ENCODE data around the gene THTPA. TPM values are rescaled to one million over a fixed set of nuclear protein-coding genes. Genes with fewer than 3 reads are reported as not detected.

The THTPA gene
- total and polyA plus RNA-seq, 2 of the 13 experiments (the other 11 are each of a cell fraction or from before 2014, with no cell fraction given) = 7.4 to 8.7 TPM

GRCh38 chr14:23520899-23521533, 35.1 kb upstream of the THTPA start:
- intact Hi-C loops (cut with micrococcal nuclease; ENCODE audit: unreplicated experiment) (no loop called here), in situ Hi-C loops (cut with HindIII; ENCODE audit: extremely low pct_ligation_motif_present, low pct_unique_long_range_greater_than_20kb) (no loop called here)
- ATAC-seq (no peak), DNase-seq (ENCODE audit: low spot score) (no peak), FAIRE-seq (no peak)
- WGBS (ENCODE audit: low lambda C conversion rate) = 91% methylated on average over 14 of the region's 14 CpGs
- Histone ChIP-seq H3K4me3 (replicated peaks in 1 of 3; ENCODE audit: insufficient read depth in 1 of 3, low read depth in 2 of 3, low read length in 3 of 3) (no peak overlapping the region), H3K9ac (ENCODE audit: insufficient read depth, low read depth, low read length) (no peak overlapping the region), H4K20me1 (ENCODE audit: insufficient read depth, low read length) (no peaks in the 10 kb centered on the region), H3K27ac (ENCODE audit: extremely low read length, insufficient read depth, low read length) (no peak overlapping the region), H3K4me2 (ENCODE audit: low read depth, low read length) (no peak overlapping the region), H2AFZ (ENCODE audit: low read length) (no peak overlapping the region), H3K79me2 (ENCODE audit: insufficient read depth, low read length) (no peaks in the 10 kb centered on the region), H3K9me3 (ENCODE audit: low read length) (no peaks in the 10 kb centered on the region), H3K27me3 (ENCODE audit: control insufficient read depth in 1 of 2, insufficient read depth in 2 of 2, low read length in 2 of 2) (no peaks in the 10 kb centered on the region), H3K36me3 (replicated peaks in 1 of 2; ENCODE audit: control insufficient read depth in 1 of 2, insufficient read depth in 2 of 2, low read length in 2 of 2) (peaks cover 2 to 6% of the 10 kb centered on the region in 2 experiments; a peak in 3 of 5 replicates), H3K4me1 (ENCODE audit: insufficient read depth, low read length) (no peaks in the 10 kb centered on the region)
- 0 out of 2 replicates have a peak, but pooled peaks have one; percentile 9 for TF ChIP-seq PHF8 (CRISPR knock-in tag; IDR thresholded peaks at IDR 0.05)
- TF ChIP-seq CREB1 (IDR thresholded peaks at IDR 0.05) = no peak
- TF ChIP-seq CREB1 (CRISPR knock-in tag; IDR thresholded peaks at IDR 0.05) = no peak
- no TSS peak for BruUV-seq (replicated peaks)
- POLR2A ChIA-PET = interaction anchor here (1.6 kb wide), 1 partner anchor 200 kb away, joined by 3 read pairs; the partner anchor contains the start of gene PABPN1
- CTCF ChIA-PET (ENCODE audit: low intra/inter-chr PET ratio, low total read pairs) = no interaction called here

- CTCF ChIA-PET (ENCODE audit: low intra/inter-chr PET ratio, low total read pairs) = no interaction called here
- no peak for TF ChIP-seq ZNF775 (CRISPR knock-in tag; IDR thresholded peaks at IDR 0.05; ENCODE audit: borderline replicate concordance)
- no peak for TF ChIP-seq SIX1 (CRISPR knock-in tag; IDR thresholded peaks at IDR 0.05; ENCODE audit: borderline replicate concordance)
- TF ChIP-seq AGO2 (optimal IDR thresholded peaks at IDR 0.05; ENCODE audit: low read depth, low read length) = peak; percentile 34
- no peak for TF ChIP-seq ZNF747 (CRISPR knock-in tag; IDR thresholded peaks at IDR 0.05; ENCODE audit: borderline replicate concordance)
- TF ChIP-seq GZF1 (CRISPR knock-in tag; IDR thresholded peaks at IDR 0.05) = no peak
- no peak for TF ChIP-seq ZBTB43 (CRISPR knock-in tag; conservative IDR thresholded peaks at IDR 0.05)
- TF ChIP-seq TARDBP (CRISPR knock-in tag; IDR thresholded peaks at IDR 0.05) = no peak
- no peak for TF ChIP-seq ZNF749 (CRISPR knock-in tag; IDR thresholded peaks at IDR 0.05; ENCODE audit: borderline replicate concordance)
- no peak for TF ChIP-seq ZFP62 (CRISPR knock-in tag; IDR thresholded peaks at IDR 0.05)
- TF ChIP-seq ZNF768 (CRISPR knock-in tag; IDR thresholded peaks at IDR 0.05) = peak; percentile 46; the same call in 1 of the 2 replicates
- no peak for TF ChIP-seq ZNF674 (CRISPR knock-in tag; IDR thresholded peaks at IDR 0.05; ENCODE audit: low read depth)
- no peak for TF ChIP-seq ISL2 (CRISPR knock-in tag; IDR thresholded peaks at IDR 0.05)
- TF ChIP-seq IRX3 (CRISPR knock-in tag; IDR thresholded peaks at IDR 0.05; ENCODE audit: borderline replicate concordance, low read depth) = no peak
These were observed 34.1 kb upstream of the THTPA start for GRCh38 chr14:23521785-23522640.

More at GRCh38 chr14:23521785-23522640, 34.1 kb upstream of the THTPA start:
- no peaks in the 10 kb centered on the region for H3K4me1 ChIP-seq (ENCODE audit: insufficient read depth, low read length)
- DNase-seq (ENCODE audit: low spot score) (no peak), FAIRE-seq (no peak), ATAC-seq (no peak)
- POLR2A ChIA-PET = interaction anchor here (1.6 kb wide), 1 partner anchor 201 kb away, joined by 3 read pairs; the partner anchor contains the start of gene PABPN1
- 89% methylated on average over 16 of the region's 20 CpGs for WGBS (ENCODE audit: low lambda C conversion rate)
- H2AFZ ChIP-seq (ENCODE audit: low read length) = no peak overlapping the region
- H3K79me2 ChIP-seq (ENCODE audit: insufficient read depth, low read length) = no peaks in the 10 kb centered on the region
- no peak overlapping the region for H3K9ac ChIP-seq (ENCODE audit: insufficient read depth, low read depth, low read length)
- no TSS peak for BruUV-seq (replicated peaks)
- no peaks in the 10 kb centered on the region for H4K20me1 ChIP-seq (ENCODE audit: insufficient read depth, low read length)
- no peak overlapping the region for H3K27ac ChIP-seq (ENCODE audit: extremely low read length, insufficient read depth, low read length)
- H3K9me3 ChIP-seq (ENCODE audit: low read length) = no peaks in the 10 kb centered on the region
- no peaks in the 10 kb centered on the region for H3K27me3 ChIP-seq (ENCODE audit: control insufficient read depth in 1 of 2, insufficient read depth in 2 of 2, low read length in 2 of 2)
- in situ Hi-C loops (cut with HindIII; ENCODE audit: extremely low pct_ligation_motif_present, low pct_unique_long_range_greater_than_20kb) (no loop called here), intact Hi-C loops (cut with micrococcal nuclease; ENCODE audit: unreplicated experiment) (no loop called here)
- H3K4me3 ChIP-seq (replicated peaks in 1 of 3; ENCODE audit: insufficient read depth in 1 of 3, low read depth in 2 of 3, low read length in 3 of 3) = no peak overlapping the region
- no peak overlapping the region for H3K4me2 ChIP-seq (ENCODE audit: low read depth, low read length)
- H3K36me3 ChIP-seq (replicated peaks in 1 of 2; ENCODE audit: control insufficient read depth in 1 of 2, insufficient read depth in 2 of 2, low read length in 2 of 2) = peaks cover 2 to 6% of the 10 kb centered on the region in 2 experiments; a peak in 3 of 5 replicates

All from HepG2 (cell line).